Neutrophil (primary cell): Measurements from ENCODE around the gene RFTN1.

Experiments
- H3K27ac ChIP-seq: fragments of 200-600 bp; sonication (generic); 2 replicates; pipeline ENCODE4 v1.5.1; 2016; ENCODE audit warnings: mild to moderate bottlenecking, moderate library complexity
- H3K27me3 ChIP-seq: fragments of 200-600 bp; sonication (generic); 2 replicates; pipeline ENCODE4 v1.6.0; 2016; ENCODE audit warnings: mild to moderate bottlenecking
- H3K36me3 ChIP-seq: fragments of 200-600 bp; sonication (generic); 2 replicates; pipeline ENCODE4 v1.5.1; 2017
- H3K4me1 ChIP-seq, 2 experiments: fragments of 200-600 bp in 1 of 2; sonication (generic) in 1 of 2; 1 replicate in 1 of 2; 2 replicates in 1 of 2; pipeline versions ENCODE4 v1.5.1 to v1.6.1; 2013 to 2016; ENCODE audit warnings: low read depth in 1 of 2, low read length in 1 of 2, mild to moderate bottlenecking in 1 of 2, moderate library complexity in 1 of 2; ENCODE audit not compliant: control insufficient read depth in 1 of 2, insufficient read depth in 1 of 2
- H3K4me3 ChIP-seq, 2 experiments: fragments of 200-600 bp in 1 of 2; sonication (generic) in 1 of 2; 1 replicate in 1 of 2; 2 replicates in 1 of 2; pipeline ENCODE4 v1.5.1; 2013 to 2016; ENCODE audit warnings: low read depth in 1 of 2, low read length in 1 of 2, mild to moderate bottlenecking in 1 of 2, moderate library complexity in 1 of 2
- H3K9me3 ChIP-seq: fragments of 200-600 bp; sonication (generic); 2 replicates; pipeline ENCODE4 v1.5.1; 2016
- TF ChIP-seq, protein P1 (sequence below): fragments of 200-600 bp; sonication (generic); IDR thresholded peaks from 2 replicates; pipeline ENCODE4 v1.5.1; 2016; ENCODE audit warnings: antibody characterized with exemption

Gene RFTN1

DNA sequence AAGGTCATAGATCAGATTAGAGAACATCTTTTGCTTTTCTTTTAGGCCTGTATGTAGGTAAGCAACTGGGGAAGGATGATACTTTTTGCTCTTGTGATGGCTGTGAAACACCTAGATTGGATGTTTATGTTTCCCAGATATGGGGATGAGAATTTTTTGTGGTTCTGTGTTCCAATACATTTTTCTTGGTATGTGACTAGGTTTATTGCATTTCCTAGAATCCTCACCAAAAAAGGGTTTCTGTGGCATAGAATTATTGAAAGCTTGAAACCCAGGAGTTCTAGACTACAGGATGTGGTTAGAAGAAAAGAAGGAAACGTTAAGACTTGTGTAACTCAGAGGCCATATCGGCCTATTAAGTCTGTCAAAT, 222.7 kb downstream of the RFTN1 start:
- Histone ChIP-seq H3K27ac (peak overlapping the region; percentile 57), H3K4me3 (no peak overlapping the region), H3K9me3 (no peaks in the 10 kb centered on the region), H3K27me3 (no peaks in the 10 kb centered on the region), H3K36me3 (no peaks in the 10 kb centered on the region), H3K4me1 (peaks cover 31 to 42% of the 10 kb centered on the region in 2 experiments)
- TF ChIP-seq, protein P1, sequence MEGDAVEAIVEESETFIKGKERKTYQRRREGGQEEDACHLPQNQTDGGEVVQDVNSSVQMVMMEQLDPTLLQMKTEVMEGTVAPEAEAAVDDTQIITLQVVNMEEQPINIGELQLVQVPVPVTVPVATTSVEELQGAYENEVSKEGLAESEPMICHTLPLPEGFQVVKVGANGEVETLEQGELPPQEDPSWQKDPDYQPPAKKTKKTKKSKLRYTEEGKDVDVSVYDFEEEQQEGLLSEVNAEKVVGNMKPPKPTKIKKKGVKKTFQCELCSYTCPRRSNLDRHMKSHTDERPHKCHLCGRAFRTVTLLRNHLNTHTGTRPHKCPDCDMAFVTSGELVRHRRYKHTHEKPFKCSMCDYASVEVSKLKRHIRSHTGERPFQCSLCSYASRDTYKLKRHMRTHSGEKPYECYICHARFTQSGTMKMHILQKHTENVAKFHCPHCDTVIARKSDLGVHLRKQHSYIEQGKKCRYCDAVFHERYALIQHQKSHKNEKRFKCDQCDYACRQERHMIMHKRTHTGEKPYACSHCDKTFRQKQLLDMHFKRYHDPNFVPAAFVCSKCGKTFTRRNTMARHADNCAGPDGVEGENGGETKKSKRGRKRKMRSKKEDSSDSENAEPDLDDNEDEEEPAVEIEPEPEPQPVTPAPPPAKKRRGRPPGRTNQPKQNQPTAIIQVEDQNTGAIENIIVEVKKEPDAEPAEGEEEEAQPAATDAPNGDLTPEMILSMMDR, result no peak

DNA sequence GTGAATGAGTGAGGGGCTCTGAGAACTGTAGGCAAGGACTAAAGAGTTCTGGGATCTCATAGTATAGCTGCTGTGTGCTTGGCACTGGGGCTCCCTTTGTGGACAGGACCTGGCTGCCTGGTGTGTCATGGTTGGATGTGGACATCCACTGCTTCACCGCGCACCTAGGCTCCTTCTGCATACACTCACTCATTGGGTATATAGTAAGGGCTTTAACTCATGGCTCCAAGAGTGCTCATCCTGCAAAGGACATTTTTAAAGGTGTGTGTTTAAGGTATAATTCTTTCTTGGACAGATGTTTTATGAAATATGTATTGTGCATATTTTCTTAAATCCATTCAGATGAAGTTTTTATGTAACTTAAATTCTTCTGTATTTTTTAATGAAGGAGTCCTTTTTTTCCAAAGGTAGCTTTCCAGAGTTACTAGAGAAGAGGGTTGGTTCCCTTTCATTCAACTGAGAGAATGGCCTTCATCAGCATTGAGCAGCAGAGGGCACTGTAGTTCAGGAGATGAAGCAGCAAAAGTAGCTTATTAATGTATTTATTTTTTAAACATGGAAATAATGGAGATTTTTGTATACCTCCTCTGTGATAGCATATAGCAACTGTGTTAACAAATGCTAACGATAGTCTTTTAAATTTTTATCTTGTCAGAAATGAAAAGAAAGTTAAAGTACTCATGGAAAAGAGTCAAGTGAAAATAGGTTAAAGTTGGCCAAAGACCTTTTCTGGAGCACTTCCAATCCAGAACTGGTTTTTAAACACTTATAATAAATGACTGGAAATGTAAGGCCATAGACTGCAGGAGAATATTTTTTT, 223.3 kb downstream of the RFTN1 start:
- Histone ChIP-seq H3K4me1 (peaks cover 31 to 42% of the 10 kb centered on the region in 2 experiments), H3K36me3 (no peaks in the 10 kb centered on the region), H3K9me3 (no peaks in the 10 kb centered on the region), H3K4me3 (no peak overlapping the region), H3K27ac (peak overlapping the region; percentile 57), H3K27me3 (no peaks in the 10 kb centered on the region)
- TF ChIP-seq, protein P1, result no peak

DNA sequence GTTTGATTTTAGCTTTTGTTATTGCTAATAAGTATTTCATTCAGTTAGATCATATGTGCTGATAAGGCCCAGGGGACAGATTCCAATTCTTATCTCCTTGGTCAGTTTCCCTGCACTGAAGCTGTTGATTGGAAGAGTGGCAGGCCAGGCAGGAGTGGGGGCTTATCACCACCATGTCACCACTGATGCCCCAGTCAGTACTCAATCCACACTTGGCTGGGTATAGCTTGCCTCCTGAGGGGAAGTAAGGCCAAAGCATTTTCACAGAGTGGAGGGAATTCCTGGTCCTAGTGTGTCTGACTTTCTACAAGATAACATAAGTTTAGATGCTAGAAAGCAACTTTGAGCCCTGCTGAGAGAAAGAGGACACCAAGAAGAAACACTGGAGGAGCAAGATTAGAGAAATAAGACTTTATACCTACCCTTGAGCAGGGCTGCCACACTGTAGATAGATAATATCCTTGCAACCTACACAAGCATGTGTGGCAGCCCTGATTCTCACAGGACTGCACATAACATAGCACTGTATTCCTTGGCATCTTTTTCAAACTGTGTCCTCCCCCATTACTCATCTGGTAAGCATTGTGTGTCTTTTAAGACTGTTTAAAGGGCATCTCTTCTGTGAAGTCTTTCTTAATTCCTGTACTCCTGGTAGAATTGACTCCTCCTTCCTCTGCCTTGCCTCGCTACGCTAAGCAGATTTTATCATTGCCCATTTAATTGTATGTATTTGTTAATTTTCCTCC, 224.2 kb downstream of the RFTN1 start:
- TF ChIP-seq, protein P1, result no peak
- Histone ChIP-seq H3K27ac (no peak overlapping the region), H3K4me3 (no peak overlapping the region)

DNA sequence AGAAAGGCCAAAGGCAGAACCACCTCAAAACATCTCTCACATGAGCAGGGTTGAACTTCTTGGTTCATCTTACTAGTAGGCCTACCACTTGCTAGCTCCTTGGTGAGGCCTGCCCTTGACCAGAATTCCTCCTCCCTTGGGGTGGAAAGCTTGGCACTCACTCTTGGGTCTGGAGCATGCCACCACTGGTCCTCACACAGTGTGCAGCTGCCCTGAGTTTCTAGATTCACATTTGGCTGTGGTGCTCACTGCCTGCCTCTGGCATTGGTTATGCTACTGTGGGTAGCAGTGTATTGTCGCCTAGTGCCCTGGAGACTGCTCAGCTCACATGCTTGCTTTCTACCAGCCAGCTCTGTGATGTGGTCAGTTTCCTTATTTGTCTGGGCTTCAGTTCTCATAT, 224.8 kb downstream of the RFTN1 start:
- Histone ChIP-seq H3K36me3 (no peaks in the 10 kb centered on the region), H3K9me3 (no peaks in the 10 kb centered on the region), H3K4me1 (peaks cover 31 to 42% of the 10 kb centered on the region in 2 experiments), H3K27ac (no peak overlapping the region), H3K4me3 (no peak overlapping the region), H3K27me3 (no peaks in the 10 kb centered on the region)
- TF ChIP-seq, protein P1, result no peak

More for the DNA sequence above, 224.2 kb downstream of the RFTN1 start:
- Histone ChIP-seq H3K4me1 (peaks cover 31 to 42% of the 10 kb centered on the region in 2 experiments), H3K27me3 (no peaks in the 10 kb centered on the region), H3K36me3 (no peaks in the 10 kb centered on the region), H3K9me3 (no peaks in the 10 kb centered on the region)

DNA sequence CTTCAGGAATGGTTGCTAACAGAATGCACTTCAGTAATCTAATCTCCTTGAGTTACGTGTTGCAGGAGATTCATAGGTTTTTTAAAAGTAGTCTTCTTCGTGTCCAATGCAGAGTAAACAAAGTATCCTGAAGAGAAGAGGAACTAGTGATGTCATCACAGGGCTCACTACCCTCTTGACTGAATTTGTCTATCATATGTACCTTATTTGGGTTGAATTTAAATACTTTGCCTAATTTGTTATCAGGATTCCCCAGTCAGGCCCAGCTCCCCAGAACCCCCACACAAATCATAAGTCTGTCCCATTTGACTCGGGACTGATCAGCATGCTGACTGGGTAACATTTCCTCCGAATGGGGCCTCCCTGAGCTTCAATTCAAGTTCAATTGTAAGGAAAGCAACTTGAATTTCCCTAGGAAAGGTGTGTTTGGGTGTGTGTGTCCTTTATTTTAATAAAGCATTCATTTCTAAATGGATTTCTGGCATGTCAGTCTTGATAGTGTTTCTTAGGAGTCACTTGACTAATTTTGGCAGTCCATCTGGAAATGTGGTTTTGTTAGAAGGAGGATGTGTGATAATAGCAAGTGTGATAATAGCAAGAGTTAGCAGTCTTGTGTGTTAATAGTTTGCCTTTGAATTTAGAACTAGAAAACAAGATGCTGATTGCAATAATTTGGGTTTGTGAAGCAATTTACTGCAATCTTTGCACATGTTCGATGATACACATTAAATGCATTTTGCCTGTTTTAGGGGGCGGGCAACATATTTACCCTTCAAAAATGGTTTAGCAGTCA, 226.6 kb downstream of the RFTN1 start:
- Histone ChIP-seq H3K36me3 (no peaks in the 10 kb centered on the region), H3K9me3 (no peaks in the 10 kb centered on the region), H3K4me3 (no peak overlapping the region), H3K27me3 (no peaks in the 10 kb centered on the region), H3K27ac (peak overlapping the region; percentile 69), H3K4me1 (peaks cover 31 to 42% of the 10 kb centered on the region in 2 experiments)
- TF ChIP-seq, protein P1, result no peak
